ENCODE measurements around the gene BCL2L13.

BCL2L13 gene

GRCh38 chr22:17777005-17777716 lies 138.6 kb downstream of the BCL2L13 start:
- peak; percentile 45 to 56 for DNase-seq (ENCODE audit: low read depth in 2 of 2, low spot score in 1 of 2)

GRCh38 chr22:17777717-17778044 lies 139.1 kb downstream of the BCL2L13 start:
- DNase-seq (ENCODE audit: low read depth in 2 of 2, low spot score in 1 of 2), result no peak

DNA sequence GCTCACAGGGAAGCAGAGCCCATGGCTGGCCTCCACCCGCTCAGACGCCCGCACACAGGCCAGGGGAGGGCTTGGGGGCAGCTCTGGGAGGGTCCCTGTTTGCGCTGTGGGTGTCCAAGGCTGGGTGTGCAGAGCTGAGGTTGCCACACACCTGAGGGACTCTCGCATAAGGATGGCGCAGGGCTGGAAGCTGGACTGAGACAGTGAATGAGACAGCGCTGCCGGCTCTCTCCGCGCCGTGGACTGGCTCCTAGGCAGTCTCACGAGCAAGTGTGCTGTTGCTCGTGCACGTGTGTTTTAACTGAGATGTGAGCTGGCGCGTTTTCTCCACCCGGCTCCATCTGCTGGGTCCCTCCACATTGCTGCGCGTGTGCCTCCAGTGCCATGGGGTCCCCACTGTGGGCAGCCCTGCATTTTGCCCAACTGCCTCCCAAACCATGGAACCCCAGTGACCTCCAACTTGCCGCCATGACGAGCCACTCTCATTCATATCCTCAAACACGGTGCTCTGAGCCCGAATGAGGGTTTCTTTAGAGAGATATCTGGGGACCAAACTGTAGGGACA lies 139.9 kb downstream of the BCL2L13 start:
- no peak for DNase-seq (ENCODE audit: low read depth in 2 of 2, low spot score in 1 of 2)

GRCh38 chr22:17779286-17780115 lies 140.9 kb downstream of the BCL2L13 start:
- DNase-seq (ENCODE audit: low read depth in 2 of 2, low spot score in 1 of 2), result no peak

DNA sequence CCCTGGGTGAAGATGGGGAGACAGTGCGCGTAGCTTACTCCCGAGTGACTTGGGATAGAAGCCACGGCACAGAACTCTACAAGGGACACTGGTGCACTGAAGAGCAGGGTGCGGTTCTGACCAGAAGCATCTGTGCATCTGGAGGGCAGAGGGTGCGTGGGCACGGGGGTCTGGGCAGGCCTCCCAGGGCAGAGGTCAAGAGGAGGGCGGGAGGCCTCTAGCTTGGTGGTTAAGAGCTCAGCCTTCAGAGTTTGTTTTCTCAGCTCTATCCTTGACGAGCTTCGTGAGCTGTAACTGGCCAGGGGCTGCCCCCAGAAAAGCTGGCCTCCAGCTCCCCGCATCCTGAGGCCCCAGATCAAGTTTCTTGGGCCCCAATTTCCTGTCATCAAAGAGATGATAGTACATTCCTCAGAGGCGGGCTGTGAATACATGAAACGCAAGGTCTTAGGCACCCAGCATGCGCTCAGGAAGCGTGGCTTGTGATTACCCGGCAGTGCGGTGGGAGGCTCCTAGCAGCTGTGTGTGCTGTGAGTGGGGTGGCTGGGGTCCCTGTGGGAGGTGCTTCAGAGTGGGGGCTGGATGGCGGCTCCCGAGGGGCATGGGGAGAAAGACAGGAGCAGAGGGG lies 141.7 kb downstream of the BCL2L13 start:
- no peak for DNase-seq (ENCODE audit: low read depth in 2 of 2, low spot score in 1 of 2)
